HCT116 (cell line): Measurements from ENCODE around the gene HSPB7. TPM values are rescaled to one million over a fixed set of nuclear protein-coding genes. Genes with fewer than 3 reads are reported as not detected.

Source experiments
- ATAC-seq: fragments of 200-7000 bp; cut with Tn5 transposase; 2 replicates; pipeline ENCODE4 v1.9.1; 2020; ENCODE audit warnings: mild to moderate bottlenecking, moderate library complexity
- BruUV-seq: library from RNA; stranded (reverse); fragments of 400-500 nt; replicated peaks from 2 replicates; lab custom pipeline; 2021; lab: Mats Ljungman, UMichigan
- CTCF ChIA-PET: fragments of 300-600 bp; sonication (Branson Sonifier 250); formaldehyde crosslinking; loops from one replicate; lab custom pipeline; 2021; ENCODE audit warnings: antibody characterized with exemption; lab: Charles Lee
- POLR2A ChIA-PET: fragments of 300-600, 350-600 bp; sonication (Branson Sonifier 250); formaldehyde crosslinking; loops from one replicate; lab custom pipeline; 2021; ENCODE audit warnings: antibody characterized with exemption; lab: Charles Lee
- RAD21 ChIA-PET, 2 experiments: fragments of 300-600 bp; sonication (Branson Sonifier 250); formaldehyde crosslinking; loops; one replicate each; lab custom pipeline; 2023; ENCODE audit warnings: low total read pairs in 2 of 2; ENCODE audit not compliant: uncharacterized antibody in 2 of 2, unreplicated experiment in 2 of 2, low non-redundant PET in 1 of 2; lab: Charles Lee
- DNase-seq: peaks from one replicate; pipeline ENCODE4 v3.0.0-alpha.2; 2010; ENCODE audit warnings: low read depth, low spot score
- H2AFZ ChIP-seq: fragments of 200-600 bp; shearing (Covaris generic), sonication (generic); 2 replicates; pipeline ENCODE4 v1.6.1; 2017; ENCODE audit warnings: low read depth, mixed run types, mixed read lengths, antibody characterized with exemption, low read length; ENCODE audit not compliant: poor library complexity, severe bottlenecking
- H3K27ac ChIP-seq: 2 replicates; pipeline ENCODE4 v1.5.1; 2012; ENCODE audit warnings: low read depth, low read length
- H3K27me3 ChIP-seq: fragments of 200-600 bp; sonication (generic); 2 replicates; pipeline ENCODE4 v1.6.1; 2016; ENCODE audit warnings: mixed run types, low read length, mixed read lengths; ENCODE audit not compliant: insufficient read depth
- H3K36me3 ChIP-seq, 2 experiments: fragments of 200-500 bp in 1 of 2; fragments of 200-600 bp in 1 of 2; sonication (Bioruptor generic) in 1 of 2; sonication (generic) in 1 of 2; 2 replicates each; pipeline versions ENCODE4 v1.5.1 to v1.6.1; 2014 to 2016; ENCODE audit warnings: low read length in 2 of 2, inconsistent platforms in 1 of 2, mixed read lengths in 1 of 2, mixed run types in 1 of 2; ENCODE audit not compliant: insufficient read depth in 2 of 2, control insufficient read depth in 1 of 2
- H3K4me1 ChIP-seq, 2 experiments: fragments of 200-600 bp in 1 of 2; sonication (generic) in 1 of 2; 2 replicates each; pipeline versions ENCODE4 v1.5.1 to v1.6.1; 2012 to 2017; ENCODE audit warnings: low read length in 2 of 2, inconsistent platforms in 1 of 2, mild to moderate bottlenecking in 1 of 2, mixed read lengths in 1 of 2, mixed run types in 1 of 2, moderate library complexity in 1 of 2; ENCODE audit not compliant: insufficient read depth in 2 of 2, control insufficient read depth in 1 of 2
- H3K4me2 ChIP-seq: fragments of 200-600 bp; sonication (generic); 2 replicates; pipeline ENCODE4 v1.6.1; 2017; ENCODE audit warnings: mixed run types, low read length, mixed read lengths
- H3K4me3 ChIP-seq, 2 experiments: fragments of 200-600 bp in 1 of 2; sonication (generic) in 1 of 2; replicated peaks in 1 of 2; 2 replicates each; pipeline ENCODE4 v1.5.1; 2011 to 2016; ENCODE audit warnings: low read length in 2 of 2, control low read depth in 1 of 2, low read depth in 1 of 2, mild to moderate bottlenecking in 1 of 2, mixed read lengths in 1 of 2, mixed run types in 1 of 2
- H3K79me2 ChIP-seq: fragments of 200-600 bp; sonication (generic); 2 replicates; pipeline ENCODE4 v1.6.1; 2017; ENCODE audit warnings: mild to moderate bottlenecking, mixed run types, low read length, moderate library complexity, mixed read lengths; ENCODE audit not compliant: insufficient read depth
- H3K9ac ChIP-seq: fragments of 200-600 bp; sonication (generic); 2 replicates; pipeline ENCODE4 v1.6.1; 2016; ENCODE audit warnings: low read length, mixed read lengths
- H3K9me2 ChIP-seq: fragments of 200-600 bp; sonication (generic), shearing (Covaris generic); 2 replicates; pipeline ENCODE4 v1.6.1; 2017; ENCODE audit warnings: mixed run types, mild to moderate bottlenecking, moderate library complexity; ENCODE audit not compliant: insufficient read depth
- H3K9me3 ChIP-seq, 2 experiments: fragments of 200-500 bp in 1 of 2; fragments of 200-600 bp in 1 of 2; sonication (Bioruptor generic) in 1 of 2; sonication (generic) in 1 of 2; 2 replicates each; pipeline ENCODE4 v1.6.1; 2014 to 2017; ENCODE audit warnings: low read length in 2 of 2, mixed read lengths in 2 of 2, inconsistent platforms in 1 of 2, low read depth in 1 of 2, mild to moderate bottlenecking in 1 of 2, mixed run types in 1 of 2, moderate library complexity in 1 of 2; ENCODE audit not compliant: control insufficient read depth in 1 of 2, insufficient read depth in 1 of 2
- H4K20me1 ChIP-seq: fragments of 200-600 bp; sonication (generic), shearing (Covaris generic); 2 replicates; pipeline ENCODE4 v1.6.1; 2017; ENCODE audit warnings: mixed run types, mild to moderate bottlenecking, moderate library complexity; ENCODE audit not compliant: insufficient read depth
- CBX3 ChIP-seq: IDR thresholded peaks from 2 replicates; pipeline ENCODE4 v1.6.1; 2012; ENCODE audit warnings: low read depth
- ELF1 ChIP-seq: IDR thresholded peaks from 2 replicates; pipeline ENCODE4 v1.6.1; 2012; ENCODE audit warnings: low read depth, borderline replicate concordance
- EZH2phosphoT487 ChIP-seq: fragments of 200-600 bp; IDR thresholded peaks from 2 replicates; pipeline ENCODE4 v1.6.1; 2018; ENCODE audit warnings: antibody characterized with exemption, borderline replicate concordance
- POLR2A ChIP-seq: IDR thresholded peaks from 2 replicates; pipeline ENCODE4 v1.7.0; 2011; ENCODE audit warnings: borderline replicate concordance; ENCODE audit not compliant: insufficient read depth, insufficient read length; ENCODE audit errors: extremely low read depth
- RAD21 ChIP-seq: IDR thresholded peaks from 2 replicates; pipeline ENCODE4 v1.6.1; 2012; ENCODE audit warnings: low read depth, mild to moderate bottlenecking
- SRF ChIP-seq: IDR thresholded peaks from 2 replicates; pipeline ENCODE4 v1.6.1; 2012; ENCODE audit warnings: low read depth
- intact Hi-C: fragments of 100-400 bp; cut with micrococcal nuclease; formaldehyde crosslinking; loops from 2 replicates; pipeline ENCODE4 v1.10.0; 2022
- total RNA-seq: library from RNA; stranded (reverse); gene quantifications from one replicate; pipeline ENCODE4 v1.2.1, GENCODE V29; 2021; ENCODE audit not compliant: unreplicated experiment
- TF ChIP-seq, protein P1 (sequence below), 3 experiments: fragments of 200-600 bp in 1 of 3; sonication (generic) in 1 of 3; IDR thresholded peaks in 2 of 3; conservative IDR thresholded peaks in 1 of 3; 2 replicates each; pipeline ENCODE4 v1.5.1; 2012 to 2017; ENCODE audit warnings: low read depth in 2 of 3, low read length in 2 of 3, antibody characterized with exemption in 1 of 3, borderline replicate concordance in 1 of 3, control low read depth in 1 of 3, mild to moderate bottlenecking in 1 of 3, mixed read lengths in 1 of 3, mixed run types in 1 of 3, moderate library complexity in 1 of 3; ENCODE audit not compliant: insufficient read depth in 1 of 3
- TF ChIP-seq, protein P2 (sequence below): IDR thresholded peaks from 2 replicates; pipeline ENCODE4 v1.6.1; 2012; ENCODE audit warnings: low read depth
- TF ChIP-seq, protein P3 (sequence below): IDR thresholded peaks from 2 replicates; pipeline ENCODE4 v1.6.1; 2011; ENCODE audit warnings: mild to moderate bottlenecking, low read length, moderate library complexity; ENCODE audit not compliant: insufficient replicate concordance; ENCODE audit errors: extremely low read depth

The HSPB7 gene
- total RNA-seq, 1 experiment from 2014 or later, result 0.27 TPM

DNA sequence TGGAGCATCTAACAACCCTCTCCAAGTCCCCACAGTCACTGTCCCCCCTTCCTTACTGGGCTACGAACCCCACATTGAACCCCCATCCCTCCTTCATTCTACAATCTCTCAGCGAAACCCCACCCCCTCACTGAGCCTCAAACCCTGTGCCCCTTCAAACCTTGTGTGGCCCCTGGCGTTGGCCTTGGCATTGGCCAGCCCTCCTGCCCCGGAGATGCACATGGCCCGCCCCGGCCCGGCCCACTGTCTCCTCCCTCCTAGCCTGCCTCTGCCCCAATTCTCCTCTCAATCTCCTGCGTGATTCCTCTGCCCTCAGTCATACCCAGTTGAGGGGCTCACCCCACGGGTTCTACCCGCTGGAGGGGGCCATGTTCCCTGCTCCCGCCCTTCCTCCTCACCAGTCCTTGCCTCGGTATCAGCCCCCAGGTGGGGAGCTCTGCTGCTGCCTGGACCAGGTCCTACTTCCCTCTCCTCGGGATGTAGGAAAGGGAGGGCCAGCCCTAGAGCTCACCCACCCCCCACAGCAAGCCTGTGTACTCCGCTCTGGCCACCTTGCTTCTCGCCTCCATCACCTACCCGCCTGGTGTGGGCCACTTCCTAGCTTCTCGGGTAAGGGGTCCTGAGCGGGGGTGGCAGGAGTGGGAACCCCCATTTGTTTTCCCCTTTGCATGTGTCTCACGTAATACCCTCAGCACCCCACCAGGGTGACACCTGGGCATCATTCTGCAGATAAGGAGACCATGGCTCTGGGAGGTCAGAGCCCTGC is 10.6 kb upstream of the HSPB7 start:
- POLR2A ChIA-PET, result no interaction called here
- H3K27me3 ChIP-seq, result no peaks in the 10 kb centered on the region
- no peaks in the 10 kb centered on the region for H3K9me2 ChIP-seq
- TF ChIP-seq CBX3, result no peak
- TF ChIP-seq, protein P1, sequence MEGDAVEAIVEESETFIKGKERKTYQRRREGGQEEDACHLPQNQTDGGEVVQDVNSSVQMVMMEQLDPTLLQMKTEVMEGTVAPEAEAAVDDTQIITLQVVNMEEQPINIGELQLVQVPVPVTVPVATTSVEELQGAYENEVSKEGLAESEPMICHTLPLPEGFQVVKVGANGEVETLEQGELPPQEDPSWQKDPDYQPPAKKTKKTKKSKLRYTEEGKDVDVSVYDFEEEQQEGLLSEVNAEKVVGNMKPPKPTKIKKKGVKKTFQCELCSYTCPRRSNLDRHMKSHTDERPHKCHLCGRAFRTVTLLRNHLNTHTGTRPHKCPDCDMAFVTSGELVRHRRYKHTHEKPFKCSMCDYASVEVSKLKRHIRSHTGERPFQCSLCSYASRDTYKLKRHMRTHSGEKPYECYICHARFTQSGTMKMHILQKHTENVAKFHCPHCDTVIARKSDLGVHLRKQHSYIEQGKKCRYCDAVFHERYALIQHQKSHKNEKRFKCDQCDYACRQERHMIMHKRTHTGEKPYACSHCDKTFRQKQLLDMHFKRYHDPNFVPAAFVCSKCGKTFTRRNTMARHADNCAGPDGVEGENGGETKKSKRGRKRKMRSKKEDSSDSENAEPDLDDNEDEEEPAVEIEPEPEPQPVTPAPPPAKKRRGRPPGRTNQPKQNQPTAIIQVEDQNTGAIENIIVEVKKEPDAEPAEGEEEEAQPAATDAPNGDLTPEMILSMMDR (IDR thresholded peaks at IDR 0.05 in 2 of 3, conservative IDR thresholded peaks at IDR 0.05 in 1 of 3; ENCODE audit: borderline replicate concordance in 1 of 3, insufficient read depth in 1 of 3, low read depth in 2 of 3, low read length in 2 of 3), result no peak
- no peak for TF ChIP-seq ELF1
- TF ChIP-seq RAD21, result no peak
- TF ChIP-seq, protein P2, sequence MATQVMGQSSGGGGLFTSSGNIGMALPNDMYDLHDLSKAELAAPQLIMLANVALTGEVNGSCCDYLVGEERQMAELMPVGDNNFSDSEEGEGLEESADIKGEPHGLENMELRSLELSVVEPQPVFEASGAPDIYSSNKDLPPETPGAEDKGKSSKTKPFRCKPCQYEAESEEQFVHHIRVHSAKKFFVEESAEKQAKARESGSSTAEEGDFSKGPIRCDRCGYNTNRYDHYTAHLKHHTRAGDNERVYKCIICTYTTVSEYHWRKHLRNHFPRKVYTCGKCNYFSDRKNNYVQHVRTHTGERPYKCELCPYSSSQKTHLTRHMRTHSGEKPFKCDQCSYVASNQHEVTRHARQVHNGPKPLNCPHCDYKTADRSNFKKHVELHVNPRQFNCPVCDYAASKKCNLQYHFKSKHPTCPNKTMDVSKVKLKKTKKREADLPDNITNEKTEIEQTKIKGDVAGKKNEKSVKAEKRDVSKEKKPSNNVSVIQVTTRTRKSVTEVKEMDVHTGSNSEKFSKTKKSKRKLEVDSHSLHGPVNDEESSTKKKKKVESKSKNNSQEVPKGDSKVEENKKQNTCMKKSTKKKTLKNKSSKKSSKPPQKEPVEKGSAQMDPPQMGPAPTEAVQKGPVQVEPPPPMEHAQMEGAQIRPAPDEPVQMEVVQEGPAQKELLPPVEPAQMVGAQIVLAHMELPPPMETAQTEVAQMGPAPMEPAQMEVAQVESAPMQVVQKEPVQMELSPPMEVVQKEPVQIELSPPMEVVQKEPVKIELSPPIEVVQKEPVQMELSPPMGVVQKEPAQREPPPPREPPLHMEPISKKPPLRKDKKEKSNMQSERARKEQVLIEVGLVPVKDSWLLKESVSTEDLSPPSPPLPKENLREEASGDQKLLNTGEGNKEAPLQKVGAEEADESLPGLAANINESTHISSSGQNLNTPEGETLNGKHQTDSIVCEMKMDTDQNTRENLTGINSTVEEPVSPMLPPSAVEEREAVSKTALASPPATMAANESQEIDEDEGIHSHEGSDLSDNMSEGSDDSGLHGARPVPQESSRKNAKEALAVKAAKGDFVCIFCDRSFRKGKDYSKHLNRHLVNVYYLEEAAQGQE, result no peak
- TF ChIP-seq EZH2phosphoT487, result no peak
- no peak for TF ChIP-seq POLR2A
- no peak for TF ChIP-seq SRF
- TF ChIP-seq, protein P3, sequence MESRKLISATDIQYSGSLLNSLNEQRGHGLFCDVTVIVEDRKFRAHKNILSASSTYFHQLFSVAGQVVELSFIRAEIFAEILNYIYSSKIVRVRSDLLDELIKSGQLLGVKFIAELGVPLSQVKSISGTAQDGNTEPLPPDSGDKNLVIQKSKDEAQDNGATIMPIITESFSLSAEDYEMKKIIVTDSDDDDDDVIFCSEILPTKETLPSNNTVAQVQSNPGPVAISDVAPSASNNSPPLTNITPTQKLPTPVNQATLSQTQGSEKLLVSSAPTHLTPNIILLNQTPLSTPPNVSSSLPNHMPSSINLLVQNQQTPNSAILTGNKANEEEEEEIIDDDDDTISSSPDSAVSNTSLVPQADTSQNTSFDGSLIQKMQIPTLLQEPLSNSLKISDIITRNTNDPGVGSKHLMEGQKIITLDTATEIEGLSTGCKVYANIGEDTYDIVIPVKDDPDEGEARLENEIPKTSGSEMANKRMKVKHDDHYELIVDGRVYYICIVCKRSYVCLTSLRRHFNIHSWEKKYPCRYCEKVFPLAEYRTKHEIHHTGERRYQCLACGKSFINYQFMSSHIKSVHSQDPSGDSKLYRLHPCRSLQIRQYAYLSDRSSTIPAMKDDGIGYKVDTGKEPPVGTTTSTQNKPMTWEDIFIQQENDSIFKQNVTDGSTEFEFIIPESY, result no peak
- CTCF ChIA-PET, result no interaction called here
- no peaks in the 10 kb centered on the region for H3K36me3 ChIP-seq
- no peak overlapping the region for H3K4me3 ChIP-seq
- RAD21 ChIA-PET, result no interaction called here
- H3K79me2 ChIP-seq, result no peaks in the 10 kb centered on the region
- no peak overlapping the region for H3K27ac ChIP-seq
- no TSS peak for BruUV-seq
- no peak overlapping the region for H3K9ac ChIP-seq
- peaks cover 2 to 18% of the 10 kb centered on the region in 2 experiments; a peak in 3 of 4 replicates for H3K4me1 ChIP-seq
- H3K9me3 ChIP-seq, result no peaks in the 10 kb centered on the region
- H3K4me2 ChIP-seq, result no peak overlapping the region
- H2AFZ ChIP-seq, result no peak overlapping the region
- ATAC-seq (no peak), DNase-seq (no peak)
- intact Hi-C loops, result no loop called here
- H4K20me1 ChIP-seq, result no peaks in the 10 kb centered on the region
